HEK293 (cell line): ENCODE data around the gene IRX4.

Experiments
- CTCF ChIA-PET: fragments of 350-600 bp; formaldehyde crosslinking; extraction: SDS; loops from one replicate; lab custom pipeline; 2021; ENCODE audit warnings: antibody characterized with exemption; lab: Yijun Ruan, JAX
- POLR2A ChIA-PET: fragments of 300-600 bp; formaldehyde crosslinking; extraction: SDS; loops from one replicate; lab custom pipeline; 2020; ENCODE audit warnings: antibody characterized with exemption, inconsistent platforms; lab: Yijun Ruan, JAX
- H3K27ac ChIP-seq: fragments of 200-500 bp; sonication (Bioruptor generic); 2 replicates; pipeline ENCODE4 v1.5.1; 2014; ENCODE audit warnings: low read depth, low read length, control low read depth, inconsistent platforms; ENCODE audit errors: extremely low read depth
- H3K36me3 ChIP-seq, 2 experiments: fragments of 200-500 bp in 1 of 2; sonication (Bioruptor generic) in 1 of 2; 1 replicate in 1 of 2; 2 replicates in 1 of 2; pipeline ENCODE4 v1.5.1; 2014 to 2017; ENCODE audit warnings: inconsistent platforms in 2 of 2, low read length in 2 of 2; ENCODE audit not compliant: control insufficient read depth in 2 of 2, insufficient read depth in 1 of 2
- H3K4me1 ChIP-seq: fragments of 200-500 bp; sonication (Bioruptor generic); 2 replicates; pipeline ENCODE4 v1.5.1; 2014; ENCODE audit warnings: mild to moderate bottlenecking, low read length, inconsistent platforms; ENCODE audit not compliant: control insufficient read depth, insufficient read depth
- H3K4me3 ChIP-seq: 2 replicates; pipeline ENCODE4 v1.5.1; 2011; ENCODE audit warnings: low read depth, mild to moderate bottlenecking, control low read depth, low read length, moderate library complexity
- H3K9me3 ChIP-seq: fragments of 200-500 bp; sonication (Bioruptor generic); 2 replicates; pipeline ENCODE4 v1.5.1; 2014; ENCODE audit warnings: low read depth, low read length, inconsistent platforms; ENCODE audit not compliant: control insufficient read depth, insufficient read depth
- GFI1B ChIP-seq: fragments of 450-650 bp; formaldehyde crosslinking; IDR thresholded peaks from 2 replicates; pipeline ENCODE4 v1.5.1; 2016; ENCODE audit warnings: missing biosample characterization, missing genetic modification characterization
- GLI4 ChIP-seq: fragments of 450-650 bp; formaldehyde crosslinking; IDR thresholded peaks from 2 replicates; pipeline ENCODE4 v1.5.1; 2016; ENCODE audit warnings: missing biosample characterization, missing genetic modification characterization
- HOXC10 ChIP-seq: sonication (generic); formaldehyde crosslinking; IDR thresholded peaks from 2 replicates; pipeline ENCODE4 v1.8.1; 2023; ENCODE audit warnings: mild to moderate bottlenecking, missing genetic modification reagents
- KLF10 ChIP-seq: fragments of 450-650 bp; IDR thresholded peaks from 2 replicates; pipeline ENCODE4 v1.5.1; 2018; ENCODE audit warnings: missing biosample characterization, mild to moderate bottlenecking, missing genetic modification characterization
- KLF16 ChIP-seq: fragments of 450-650 bp; formaldehyde crosslinking; IDR thresholded peaks from 2 replicates; pipeline ENCODE4 v1.5.1; 2017; ENCODE audit warnings: missing biosample characterization, missing genetic modification characterization
- SETDB1 ChIP-seq: IDR thresholded peaks from one replicate; pipeline ENCODE4 v1.6.1; 2017; ENCODE audit warnings: mild to moderate bottlenecking, low read length, moderate library complexity, mixed read lengths; ENCODE audit not compliant: insufficient read length
- SP2 ChIP-seq: fragments of 450-650 bp; formaldehyde crosslinking; IDR thresholded peaks from 2 replicates; pipeline ENCODE4 v1.5.1; 2016; ENCODE audit warnings: missing biosample characterization, missing genetic modification characterization
- SP3 ChIP-seq: fragments of 450-650 bp; formaldehyde crosslinking; IDR thresholded peaks from 2 replicates; pipeline ENCODE4 v1.5.1; 2016; ENCODE audit warnings: missing biosample characterization, missing genetic modification characterization
- YY2 ChIP-seq: fragments of 450-650 bp; formaldehyde crosslinking; IDR thresholded peaks from 2 replicates; pipeline ENCODE4 v1.5.1; 2016; ENCODE audit warnings: missing biosample characterization, missing genetic modification characterization
- ZBTB10 ChIP-seq: fragments of 450-650 bp; formaldehyde crosslinking; IDR thresholded peaks from 2 replicates; pipeline ENCODE4 v1.5.1; 2016; ENCODE audit warnings: missing biosample characterization, missing genetic modification characterization
- ZBTB7A ChIP-seq: fragments of 450-650 bp; formaldehyde crosslinking; IDR thresholded peaks from 2 replicates; pipeline ENCODE4 v1.5.1; 2016; ENCODE audit warnings: low read depth, missing biosample characterization, missing genetic modification characterization
- ZFHX2 ChIP-seq: fragments of 450-650 bp; formaldehyde crosslinking; conservative IDR thresholded peaks from 2 replicates; pipeline ENCODE4 v1.5.1; 2016; ENCODE audit warnings: missing biosample characterization, missing genetic modification characterization
- ZNF140 ChIP-seq: fragments of 450-650 bp; formaldehyde crosslinking; IDR thresholded peaks from 2 replicates; pipeline ENCODE4 v1.5.1; 2016; ENCODE audit warnings: missing biosample characterization, missing genetic modification characterization
- ZNF19 ChIP-seq: fragments of 450-650 bp; formaldehyde crosslinking; IDR thresholded peaks from 2 replicates; pipeline ENCODE4; 2016; ENCODE audit warnings: missing biosample characterization, missing genetic modification characterization, low read depth
- ZNF211 ChIP-seq: fragments of 450-650 bp; formaldehyde crosslinking; IDR thresholded peaks from 2 replicates; pipeline ENCODE4 v1.5.1; 2016; ENCODE audit warnings: low read depth, missing biosample characterization, missing genetic modification characterization
- ZNF221 ChIP-seq: fragments of 450-650 bp; formaldehyde crosslinking; IDR thresholded peaks from 2 replicates; pipeline ENCODE4 v1.5.1; 2017; ENCODE audit warnings: missing biosample characterization, missing genetic modification characterization, borderline replicate concordance
- ZNF248 ChIP-seq: fragments of 450-650 bp; formaldehyde crosslinking; IDR thresholded peaks from 2 replicates; pipeline ENCODE4 v1.5.1; 2017; ENCODE audit warnings: missing biosample characterization, missing genetic modification characterization
- ZNF501 ChIP-seq: fragments of 450-650 bp; formaldehyde crosslinking; IDR thresholded peaks from 2 replicates; pipeline ENCODE4 v1.5.1; 2016; ENCODE audit warnings: missing biosample characterization, missing genetic modification characterization
- ZNF544 ChIP-seq: fragments of 450-650 bp; formaldehyde crosslinking; IDR thresholded peaks from 2 replicates; pipeline ENCODE4 v1.5.0; 2017; ENCODE audit warnings: missing biosample characterization, missing genetic modification characterization
- ZNF571 ChIP-seq: fragments of 450-650 bp; formaldehyde crosslinking; IDR thresholded peaks from 2 replicates; pipeline ENCODE4 v1.5.0; 2017; ENCODE audit warnings: missing biosample characterization, missing genetic modification characterization
- ZNF677 ChIP-seq: fragments of 450-650 bp; IDR thresholded peaks from 2 replicates; pipeline ENCODE4 v1.5.0; 2018; ENCODE audit warnings: missing biosample characterization, mild to moderate bottlenecking, missing genetic modification characterization, moderate library complexity
- ZNF701 ChIP-seq: fragments of 450-650 bp; formaldehyde crosslinking; IDR thresholded peaks from 2 replicates; pipeline ENCODE4 v1.5.1; 2016; ENCODE audit warnings: missing biosample characterization, missing genetic modification characterization
- ZNF707 ChIP-seq: fragments of 450-650 bp; formaldehyde crosslinking; IDR thresholded peaks from 2 replicates; pipeline ENCODE4 v1.5.1; 2016; ENCODE audit warnings: missing biosample characterization, missing genetic modification characterization
- ZNF791 ChIP-seq: fragments of 450-650 bp; formaldehyde crosslinking; IDR thresholded peaks from 2 replicates; pipeline ENCODE4 v1.5.1; 2016; ENCODE audit warnings: missing biosample characterization, missing genetic modification characterization
- ZNF792 ChIP-seq: fragments of 450-650 bp; formaldehyde crosslinking; IDR thresholded peaks from 2 replicates; pipeline ENCODE4 v1.5.1; 2016; ENCODE audit warnings: missing biosample characterization, missing genetic modification characterization
- ZSCAN16 ChIP-seq: fragments of 450-650 bp; formaldehyde crosslinking; IDR thresholded peaks from 2 replicates; pipeline ENCODE4 v1.5.1; 2016; ENCODE audit warnings: missing biosample characterization, missing genetic modification characterization
- TF ChIP-seq, protein P1 (sequence below): fragments of 450-650 bp; formaldehyde crosslinking; IDR thresholded peaks from 2 replicates; pipeline ENCODE4; 2016; ENCODE audit warnings: missing biosample characterization, missing genetic modification characterization
- TF ChIP-seq, protein P2 (sequence below): fragments of 450-650 bp; formaldehyde crosslinking; conservative IDR thresholded peaks from 2 replicates; pipeline ENCODE4 v1.5.1; 2016; ENCODE audit warnings: low read depth, missing biosample characterization, missing genetic modification characterization
- TF ChIP-seq, protein P3 (sequence below): fragments of 450-650 bp; formaldehyde crosslinking; IDR thresholded peaks from 2 replicates; pipeline ENCODE4 v1.5.1; 2016; ENCODE audit warnings: missing biosample characterization, missing genetic modification characterization

Gene IRX4

DNA sequence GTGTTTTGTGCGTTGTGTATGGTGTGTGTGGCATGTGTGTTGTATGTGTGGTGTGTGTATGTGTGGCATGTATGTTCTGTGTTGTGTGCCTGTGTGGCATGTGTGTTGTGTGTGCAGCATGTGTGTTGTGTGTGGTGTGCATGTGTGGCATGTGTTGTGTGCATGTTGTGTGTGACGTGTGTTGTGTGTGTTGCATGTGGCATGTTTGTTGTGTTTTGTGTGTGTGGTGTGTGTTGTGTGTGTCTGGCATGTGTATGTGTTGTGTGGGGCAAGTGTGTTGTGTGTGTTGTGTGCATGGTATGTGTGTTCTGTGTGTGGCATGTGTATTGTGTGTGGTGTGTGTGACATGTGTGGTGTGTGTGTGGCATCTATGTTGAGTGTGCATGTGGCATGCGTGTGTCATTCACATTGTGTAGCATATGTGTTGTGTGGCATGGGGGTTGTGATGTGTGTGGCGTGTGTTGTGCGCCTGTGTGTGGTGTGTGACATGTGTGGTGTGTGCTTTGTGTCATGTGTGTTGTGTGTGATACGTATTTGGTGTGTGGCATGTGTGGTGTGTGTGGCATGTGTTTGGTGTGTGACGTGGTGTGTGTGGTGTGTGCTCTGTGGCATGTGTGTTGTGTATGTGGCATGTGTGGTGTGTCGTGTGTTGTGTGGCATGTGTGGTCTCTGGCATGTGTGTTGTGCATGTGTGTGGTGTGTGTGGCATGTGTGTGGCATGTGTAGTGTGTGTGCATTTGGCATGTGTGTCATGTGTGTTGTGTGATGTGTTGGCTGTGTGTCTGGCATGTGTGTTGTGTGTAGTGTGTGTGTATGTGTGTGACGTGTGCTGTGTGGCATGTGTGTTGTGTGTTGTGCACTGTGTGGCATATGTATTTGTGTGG is 46.6 kb upstream of the IRX4 start:
- CTCF ChIA-PET, result no interaction called here
- no peak for TF ChIP-seq SETDB1
- TF ChIP-seq YY2 (tag by site-specific recombination), result peak; percentile 24; the same call in 1 of the 2 replicates
- no peak for TF ChIP-seq ZNF677 (tag by site-specific recombination)
- TF ChIP-seq ZNF707 (tag by site-specific recombination), result peak; percentile 46
- TF ChIP-seq KLF16 (tag by site-specific recombination), result no peak
- TF ChIP-seq ZBTB10 (tag by site-specific recombination), result no peak
- peak; percentile 48; the same call in 1 of the 2 replicates for TF ChIP-seq ZNF544
- TF ChIP-seq, protein P1, sequence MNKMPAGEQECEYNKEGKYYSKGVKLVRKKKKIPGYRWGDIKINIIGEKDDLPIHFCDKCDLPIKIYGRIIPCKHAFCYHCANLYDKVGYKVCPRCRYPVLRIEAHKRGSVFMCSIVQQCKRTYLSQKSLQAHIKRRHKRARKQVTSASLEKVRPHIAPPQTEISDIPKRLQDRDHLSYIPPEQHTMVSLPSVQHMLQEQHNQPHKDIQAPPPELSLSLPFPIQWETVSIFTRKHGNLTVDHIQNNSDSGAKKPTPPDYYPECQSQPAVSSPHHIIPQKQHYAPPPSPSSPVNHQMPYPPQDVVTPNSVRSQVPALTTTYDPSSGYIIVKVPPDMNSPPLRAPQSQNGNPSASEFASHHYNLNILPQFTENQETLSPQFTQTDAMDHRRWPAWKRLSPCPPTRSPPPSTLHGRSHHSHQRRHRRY (tag by site-specific recombination), result no peak
- no peak for TF ChIP-seq ZNF792
- no peak for TF ChIP-seq ZBTB7A (tag by site-specific recombination)
- peak; percentile 30; the same call in 1 of the 2 replicates for TF ChIP-seq ZNF248
- 0 out of 2 replicates have a peak, but pooled peaks have one; percentile 57 for TF ChIP-seq ZNF571 (tag by site-specific recombination)
- TF ChIP-seq ZNF791 (tag by site-specific recombination), result no peak
- TF ChIP-seq HOXC10, result no peak
- no peak for TF ChIP-seq ZNF701
- TF ChIP-seq GLI4, result no peak; the same call in 1 of the 2 replicates
- no peak for TF ChIP-seq ZNF19 (tag by site-specific recombination)
- peak; percentile 3; the same call in 1 of the 2 replicates for TF ChIP-seq ZNF140
- TF ChIP-seq, protein P2, sequence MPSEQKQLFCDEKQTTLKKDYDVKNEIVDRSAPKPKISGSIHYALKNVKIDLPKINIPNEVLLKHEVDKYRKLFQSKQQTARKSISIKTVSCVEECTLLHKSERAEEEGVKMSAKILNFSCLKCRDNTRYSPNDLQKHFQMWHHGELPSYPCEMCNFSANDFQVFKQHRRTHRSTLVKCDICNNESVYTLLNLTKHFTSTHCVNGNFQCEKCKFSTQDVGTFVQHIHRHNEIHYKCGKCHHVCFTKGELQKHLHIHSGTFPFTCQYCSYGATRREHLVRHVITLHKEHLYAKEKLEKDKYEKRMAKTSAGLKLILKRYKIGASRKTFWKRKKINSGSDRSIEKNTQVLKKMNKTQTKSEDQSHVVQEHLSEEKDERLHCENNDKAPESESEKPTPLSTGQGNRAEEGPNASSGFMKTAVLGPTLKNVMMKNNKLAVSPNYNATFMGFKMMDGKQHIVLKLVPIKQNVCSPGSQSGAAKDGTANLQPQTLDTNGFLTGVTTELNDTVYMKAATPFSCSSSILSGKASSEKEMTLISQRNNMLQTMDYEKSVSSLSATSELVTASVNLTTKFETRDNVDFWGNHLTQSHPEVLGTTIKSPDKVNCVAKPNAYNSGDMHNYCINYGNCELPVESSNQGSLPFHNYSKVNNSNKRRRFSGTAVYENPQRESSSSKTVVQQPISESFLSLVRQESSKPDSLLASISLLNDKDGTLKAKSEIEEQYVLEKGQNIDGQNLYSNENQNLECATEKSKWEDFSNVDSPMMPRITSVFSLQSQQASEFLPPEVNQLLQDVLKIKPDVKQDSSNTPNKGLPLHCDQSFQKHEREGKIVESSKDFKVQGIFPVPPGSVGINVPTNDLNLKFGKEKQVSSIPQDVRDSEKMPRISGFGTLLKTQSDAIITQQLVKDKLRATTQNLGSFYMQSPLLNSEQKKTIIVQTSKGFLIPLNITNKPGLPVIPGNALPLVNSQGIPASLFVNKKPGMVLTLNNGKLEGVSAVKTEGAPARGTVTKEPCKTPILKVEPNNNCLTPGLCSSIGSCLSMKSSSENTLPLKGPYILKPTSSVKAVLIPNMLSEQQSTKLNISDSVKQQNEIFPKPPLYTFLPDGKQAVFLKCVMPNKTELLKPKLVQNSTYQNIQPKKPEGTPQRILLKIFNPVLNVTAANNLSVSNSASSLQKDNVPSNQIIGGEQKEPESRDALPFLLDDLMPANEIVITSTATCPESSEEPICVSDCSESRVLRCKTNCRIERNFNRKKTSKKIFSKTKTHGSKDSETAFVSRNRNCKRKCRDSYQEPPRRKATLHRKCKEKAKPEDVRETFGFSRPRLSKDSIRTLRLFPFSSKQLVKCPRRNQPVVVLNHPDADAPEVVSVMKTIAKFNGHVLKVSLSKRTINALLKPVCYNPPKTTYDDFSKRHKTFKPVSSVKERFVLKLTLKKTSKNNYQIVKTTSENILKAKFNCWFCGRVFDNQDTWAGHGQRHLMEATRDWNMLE, result no peak
- TF ChIP-seq SP3 (tag by site-specific recombination), result no peak
- no peak for TF ChIP-seq ZNF221
- TF ChIP-seq, protein P3, sequence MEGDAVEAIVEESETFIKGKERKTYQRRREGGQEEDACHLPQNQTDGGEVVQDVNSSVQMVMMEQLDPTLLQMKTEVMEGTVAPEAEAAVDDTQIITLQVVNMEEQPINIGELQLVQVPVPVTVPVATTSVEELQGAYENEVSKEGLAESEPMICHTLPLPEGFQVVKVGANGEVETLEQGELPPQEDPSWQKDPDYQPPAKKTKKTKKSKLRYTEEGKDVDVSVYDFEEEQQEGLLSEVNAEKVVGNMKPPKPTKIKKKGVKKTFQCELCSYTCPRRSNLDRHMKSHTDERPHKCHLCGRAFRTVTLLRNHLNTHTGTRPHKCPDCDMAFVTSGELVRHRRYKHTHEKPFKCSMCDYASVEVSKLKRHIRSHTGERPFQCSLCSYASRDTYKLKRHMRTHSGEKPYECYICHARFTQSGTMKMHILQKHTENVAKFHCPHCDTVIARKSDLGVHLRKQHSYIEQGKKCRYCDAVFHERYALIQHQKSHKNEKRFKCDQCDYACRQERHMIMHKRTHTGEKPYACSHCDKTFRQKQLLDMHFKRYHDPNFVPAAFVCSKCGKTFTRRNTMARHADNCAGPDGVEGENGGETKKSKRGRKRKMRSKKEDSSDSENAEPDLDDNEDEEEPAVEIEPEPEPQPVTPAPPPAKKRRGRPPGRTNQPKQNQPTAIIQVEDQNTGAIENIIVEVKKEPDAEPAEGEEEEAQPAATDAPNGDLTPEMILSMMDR (tag by site-specific recombination), result no peak
- TF ChIP-seq SP2 (tag by site-specific recombination), result no peak
- no peak for TF ChIP-seq ZFHX2
- no peak for TF ChIP-seq ZNF501 (tag by site-specific recombination)
- TF ChIP-seq ZNF211 (tag by site-specific recombination), result no peak
- TF ChIP-seq ZSCAN16 (tag by site-specific recombination), result no peak
- no peak for TF ChIP-seq KLF10 (tag by site-specific recombination)
- no peak for TF ChIP-seq GFI1B (tag by site-specific recombination)

More for the DNA sequence above, 46.6 kb upstream of the IRX4 start:
- Histone ChIP-seq H3K36me3 (no peaks in the 10 kb centered on the region), H3K27ac (no peak overlapping the region), H3K9me3 (no peaks in the 10 kb centered on the region), H3K4me3 (no peak overlapping the region), H3K4me1 (no peaks in the 10 kb centered on the region)
- POLR2A ChIA-PET, result no interaction called here
